GM12878 (cell line): ENCODE results near the gene SP100. TPM values are rescaled to one million over a fixed set of nuclear protein-coding genes. Genes with fewer than 3 reads are reported as not detected.

Experiments used
- ATF3 ChIP-seq: IDR thresholded peaks from 2 replicates; pipeline ENCODE4 v1.6.1; 2011; ENCODE audit warnings: low read depth, mild to moderate bottlenecking, low read length, moderate library complexity, borderline replicate concordance; ENCODE audit errors: extremely low read depth
- ETV6 ChIP-seq, 2 experiments: fragments of 450-650 bp in 1 of 2; IDR thresholded peaks in 1 of 2; conservative IDR thresholded peaks in 1 of 2; 2 replicates each; pipeline ENCODE4 v1.6.1; 2014; ENCODE audit warnings: antibody characterized with exemption in 1 of 2, borderline replicate concordance in 1 of 2, low read depth in 1 of 2, mild to moderate bottlenecking in 1 of 2, moderate library complexity in 1 of 2
- IRF3 ChIP-seq: fragments of 450-650 bp; IDR thresholded peaks from 2 replicates; pipeline ENCODE4 v1.6.1; 2014; ENCODE audit warnings: mild to moderate bottlenecking
- JUNB ChIP-seq: IDR thresholded peaks from 2 replicates; pipeline ENCODE4 v1.6.1; 2016; ENCODE audit warnings: antibody characterized with exemption, mild to moderate bottlenecking
- MXI1 ChIP-seq: fragments of 150-350 bp; IDR thresholded peaks from 2 replicates; pipeline ENCODE4 v1.6.1; 2011; ENCODE audit warnings: low read depth, mild to moderate bottlenecking, inconsistent platforms, low read length, improper control_type of control experiment
- NR2C2 ChIP-seq: IDR thresholded peaks from 2 replicates; pipeline ENCODE4 v1.6.1; 2011; ENCODE audit warnings: borderline replicate concordance, low read depth; ENCODE audit not compliant: control insufficient read depth, insufficient read length
- REST ChIP-seq: IDR thresholded peaks from 2 replicates; pipeline ENCODE4 v1.6.1; 2012; ENCODE audit warnings: mild to moderate bottlenecking, low read depth, low read length
- SMAD1 ChIP-seq: fragments of 450-650 bp; IDR thresholded peaks from 2 replicates; pipeline ENCODE4 v1.6.1; 2018; ENCODE audit warnings: mild to moderate bottlenecking, low read depth; ENCODE audit not compliant: partially characterized antibody
- ZNF622 ChIP-seq: fragments of 450-650 bp; IDR thresholded peaks from 2 replicates; pipeline ENCODE4 v1.6.1; 2017; ENCODE audit warnings: mild to moderate bottlenecking, inconsistent platforms
- polyA plus RNA-seq, 11 experiments: library from polyadenylated mRNA; depleted of rRNA in 4 of 11; unstranded in 6 of 11; stranded (reverse) in 5 of 11; fragments of >200 nt; fragmentation: Nextera tagmentation in 4 of 11; fragmentation: Illumina TruSeq in 1 of 11; extraction: Ambion mirVana in 4 of 11; extraction: Trizol in 1 of 11; gene quantifications; 1 replicate in 1 of 11; 2 replicates in 10 of 11; pipeline versions ENCODE4 v1.2.1 to v1.2.3, GENCODE V29; 2011 to 2016; ENCODE audit warnings: inconsistent platforms in 2 of 11, missing spikeins in 2 of 11, low read depth in 1 of 11
- total RNA-seq, 4 experiments: library from RNA; depleted of rRNA in 3 of 4; stranded (reverse); fragments of >200 nt in 3 of 4; fragmentation: Illumina TruSeq in 1 of 4; extraction: Trizol in 1 of 4; gene quantifications; 2 replicates each; pipeline versions ENCODE4 v1.2.1 to v1.2.3, GENCODE V29; 2013 to 2021
- TF ChIP-seq, protein P1 (sequence below): fragments of 450-650 bp; IDR thresholded peaks from 2 replicates; pipeline ENCODE4 v1.6.1; 2017; ENCODE audit warnings: mild to moderate bottlenecking, moderate library complexity
- TF ChIP-seq, protein P2 (sequence below): IDR thresholded peaks from 2 replicates; pipeline ENCODE4 v1.6.1; 2011; ENCODE audit warnings: low read depth, low read length, improper control_type of control experiment, borderline replicate concordance
- TF ChIP-seq, protein P3 (sequence below): fragments of 450-650 bp; IDR thresholded peaks from 2 replicates; pipeline ENCODE4 v1.6.1; 2018; ENCODE audit warnings: mild to moderate bottlenecking, low read depth, moderate library complexity; ENCODE audit not compliant: partially characterized antibody

The SP100 gene
- total and polyA plus RNA-seq, 10 of the 15 experiments (the other 5 are each of a cell fraction or from before 2014, with no cell fraction given) = 109 to 239 (median 180) TPM

- TF ChIP-seq, protein P1, sequence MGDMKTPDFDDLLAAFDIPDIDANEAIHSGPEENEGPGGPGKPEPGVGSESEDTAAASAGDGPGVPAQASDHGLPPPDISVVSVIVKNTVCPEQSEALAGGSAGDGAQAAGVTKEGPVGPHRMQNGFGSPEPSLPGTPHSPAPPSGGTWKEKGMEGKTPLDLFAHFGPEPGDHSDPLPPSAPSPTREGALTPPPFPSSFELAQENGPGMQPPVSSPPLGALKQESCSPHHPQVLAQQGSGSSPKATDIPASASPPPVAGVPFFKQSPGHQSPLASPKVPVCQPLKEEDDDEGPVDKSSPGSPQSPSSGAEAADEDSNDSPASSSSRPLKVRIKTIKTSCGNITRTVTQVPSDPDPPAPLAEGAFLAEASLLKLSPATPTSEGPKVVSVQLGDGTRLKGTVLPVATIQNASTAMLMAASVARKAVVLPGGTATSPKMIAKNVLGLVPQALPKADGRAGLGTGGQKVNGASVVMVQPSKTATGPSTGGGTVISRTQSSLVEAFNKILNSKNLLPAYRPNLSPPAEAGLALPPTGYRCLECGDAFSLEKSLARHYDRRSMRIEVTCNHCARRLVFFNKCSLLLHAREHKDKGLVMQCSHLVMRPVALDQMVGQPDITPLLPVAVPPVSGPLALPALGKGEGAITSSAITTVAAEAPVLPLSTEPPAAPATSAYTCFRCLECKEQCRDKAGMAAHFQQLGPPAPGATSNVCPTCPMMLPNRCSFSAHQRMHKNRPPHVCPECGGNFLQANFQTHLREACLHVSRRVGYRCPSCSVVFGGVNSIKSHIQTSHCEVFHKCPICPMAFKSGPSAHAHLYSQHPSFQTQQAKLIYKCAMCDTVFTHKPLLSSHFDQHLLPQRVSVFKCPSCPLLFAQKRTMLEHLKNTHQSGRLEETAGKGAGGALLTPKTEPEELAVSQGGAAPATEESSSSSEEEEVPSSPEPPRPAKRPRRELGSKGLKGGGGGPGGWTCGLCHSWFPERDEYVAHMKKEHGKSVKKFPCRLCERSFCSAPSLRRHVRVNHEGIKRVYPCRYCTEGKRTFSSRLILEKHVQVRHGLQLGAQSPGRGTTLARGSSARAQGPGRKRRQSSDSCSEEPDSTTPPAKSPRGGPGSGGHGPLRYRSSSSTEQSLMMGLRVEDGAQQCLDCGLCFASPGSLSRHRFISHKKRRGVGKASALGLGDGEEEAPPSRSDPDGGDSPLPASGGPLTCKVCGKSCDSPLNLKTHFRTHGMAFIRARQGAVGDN = no peak
- TF ChIP-seq IRF3 = no peak
- TF ChIP-seq JUNB = no peak
- TF ChIP-seq, protein P2, sequence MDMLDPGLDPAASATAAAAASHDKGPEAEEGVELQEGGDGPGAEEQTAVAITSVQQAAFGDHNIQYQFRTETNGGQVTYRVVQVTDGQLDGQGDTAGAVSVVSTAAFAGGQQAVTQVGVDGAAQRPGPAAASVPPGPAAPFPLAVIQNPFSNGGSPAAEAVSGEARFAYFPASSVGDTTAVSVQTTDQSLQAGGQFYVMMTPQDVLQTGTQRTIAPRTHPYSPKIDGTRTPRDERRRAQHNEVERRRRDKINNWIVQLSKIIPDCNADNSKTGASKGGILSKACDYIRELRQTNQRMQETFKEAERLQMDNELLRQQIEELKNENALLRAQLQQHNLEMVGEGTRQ = no peak
- TF ChIP-seq ZNF622 = no peak
- TF ChIP-seq, protein P3, sequence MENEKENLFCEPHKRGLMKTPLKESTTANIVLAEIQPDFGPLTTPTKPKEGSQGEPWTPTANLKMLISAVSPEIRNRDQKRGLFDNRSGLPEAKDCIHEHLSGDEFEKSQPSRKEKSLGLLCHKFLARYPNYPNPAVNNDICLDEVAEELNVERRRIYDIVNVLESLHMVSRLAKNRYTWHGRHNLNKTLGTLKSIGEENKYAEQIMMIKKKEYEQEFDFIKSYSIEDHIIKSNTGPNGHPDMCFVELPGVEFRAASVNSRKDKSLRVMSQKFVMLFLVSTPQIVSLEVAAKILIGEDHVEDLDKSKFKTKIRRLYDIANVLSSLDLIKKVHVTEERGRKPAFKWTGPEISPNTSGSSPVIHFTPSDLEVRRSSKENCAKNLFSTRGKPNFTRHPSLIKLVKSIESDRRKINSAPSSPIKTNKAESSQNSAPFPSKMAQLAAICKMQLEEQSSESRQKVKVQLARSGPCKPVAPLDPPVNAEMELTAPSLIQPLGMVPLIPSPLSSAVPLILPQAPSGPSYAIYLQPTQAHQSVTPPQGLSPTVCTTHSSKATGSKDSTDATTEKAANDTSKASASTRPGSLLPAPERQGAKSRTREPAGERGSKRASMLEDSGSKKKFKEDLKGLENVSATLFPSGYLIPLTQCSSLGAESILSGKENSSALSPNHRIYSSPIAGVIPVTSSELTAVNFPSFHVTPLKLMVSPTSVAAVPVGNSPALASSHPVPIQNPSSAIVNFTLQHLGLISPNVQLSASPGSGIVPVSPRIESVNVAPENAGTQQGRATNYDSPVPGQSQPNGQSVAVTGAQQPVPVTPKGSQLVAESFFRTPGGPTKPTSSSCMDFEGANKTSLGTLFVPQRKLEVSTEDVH = no peak
- TF ChIP-seq REST = no peak
- peak in 1 of 2 experiments; percentile 77; a peak in 2 of 4 replicates for TF ChIP-seq ETV6 (conservative IDR thresholded peaks at IDR 0.05 in 1 of 2, IDR thresholded peaks at IDR 0.05 in 1 of 2; ENCODE audit: borderline replicate concordance in 1 of 2, low read depth in 1 of 2)
- no peak for TF ChIP-seq NR2C2
- no peak for TF ChIP-seq ATF3
- no peak for TF ChIP-seq SMAD1
- TF ChIP-seq MXI1 = no peak
- TF ChIP-seq, all 136 proteins: peak for 10
These were observed 57.4 kb downstream of the SP100 start (continued) for GRCh38 chr2:230473378-230473777.
